TTC549 (cell line): ENCODE data around the gene CYTH4.
"Not testable (repeated sequence)": the region's sequence is repeated elsewhere in the genome, so short reads cannot be mapped to it uniquely, and the experiment has no call there.

Experiments used
- FAIRE-seq: peaks from 2 replicates; lab custom pipeline; 2012; peaks lifted over from hg19 to GRCh38; lab: Jason Lieb, UNC

CYTH4 gene

DNA sequence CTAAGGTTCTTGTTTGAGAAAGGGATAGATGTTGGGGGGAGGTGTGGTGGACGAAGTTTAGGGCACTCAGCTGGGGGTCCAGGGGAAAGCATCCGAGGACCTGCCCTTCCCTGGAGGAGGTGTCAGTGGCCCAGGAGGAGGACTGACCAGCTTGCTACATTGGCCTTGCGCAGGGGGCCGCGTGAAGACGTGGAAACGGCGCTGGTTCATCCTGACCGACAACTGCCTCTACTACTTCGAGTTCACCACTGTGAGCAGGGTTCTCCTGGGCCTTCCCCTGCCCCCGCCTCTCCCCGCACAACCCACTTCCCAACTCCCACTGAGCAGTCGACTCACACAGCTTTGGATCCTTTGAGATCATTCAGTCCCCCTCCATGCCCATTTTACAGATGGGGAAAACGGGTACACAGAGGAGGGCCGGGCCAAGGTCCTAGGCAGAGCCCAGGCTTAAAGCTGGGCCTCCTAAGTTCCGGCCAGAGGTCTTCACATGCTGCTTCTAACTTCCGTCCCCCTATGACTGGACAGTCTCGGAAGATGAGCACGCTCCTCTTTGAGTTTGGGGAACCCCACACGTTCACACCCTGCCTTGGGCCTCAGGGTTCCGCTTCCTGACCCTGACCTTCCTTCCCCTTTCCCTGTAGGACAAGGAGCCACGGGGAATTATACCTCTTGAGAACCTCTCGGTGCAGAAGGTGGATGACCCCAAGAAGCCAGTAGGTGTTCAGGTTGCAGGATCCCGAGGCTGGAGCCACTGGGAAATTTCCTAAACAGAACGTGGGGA lies 28.7 kb downstream of the CYTH4 start:
- FAIRE-seq: no peak

DNA sequence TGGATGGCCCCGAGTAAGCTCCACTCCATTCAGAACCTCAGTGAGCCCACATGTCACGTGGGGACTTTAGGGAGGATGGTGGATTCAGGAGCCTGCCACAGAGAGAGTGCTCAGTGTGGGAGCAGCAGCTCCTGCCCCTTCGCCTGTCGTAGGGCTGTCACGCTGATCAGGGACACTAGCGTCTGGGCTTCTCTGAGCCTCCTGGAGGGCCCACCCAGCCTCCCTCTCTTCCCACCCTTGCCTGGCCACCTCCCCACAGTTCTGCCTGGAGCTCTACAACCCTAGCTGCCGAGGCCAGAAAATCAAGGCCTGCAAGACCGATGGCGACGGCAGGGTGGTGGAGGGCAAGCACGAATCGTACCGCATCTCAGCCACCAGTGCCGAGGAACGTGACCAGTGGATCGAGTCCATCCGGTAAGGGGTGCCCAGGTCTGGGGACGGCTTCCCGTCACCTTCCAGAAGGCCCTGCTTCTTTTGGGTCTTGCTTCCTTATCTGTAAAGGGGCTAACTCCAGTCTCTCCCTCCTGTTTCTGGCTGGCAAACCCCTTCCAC lies 29.5 kb downstream of the CYTH4 start:
- no peak for FAIRE-seq

DNA sequence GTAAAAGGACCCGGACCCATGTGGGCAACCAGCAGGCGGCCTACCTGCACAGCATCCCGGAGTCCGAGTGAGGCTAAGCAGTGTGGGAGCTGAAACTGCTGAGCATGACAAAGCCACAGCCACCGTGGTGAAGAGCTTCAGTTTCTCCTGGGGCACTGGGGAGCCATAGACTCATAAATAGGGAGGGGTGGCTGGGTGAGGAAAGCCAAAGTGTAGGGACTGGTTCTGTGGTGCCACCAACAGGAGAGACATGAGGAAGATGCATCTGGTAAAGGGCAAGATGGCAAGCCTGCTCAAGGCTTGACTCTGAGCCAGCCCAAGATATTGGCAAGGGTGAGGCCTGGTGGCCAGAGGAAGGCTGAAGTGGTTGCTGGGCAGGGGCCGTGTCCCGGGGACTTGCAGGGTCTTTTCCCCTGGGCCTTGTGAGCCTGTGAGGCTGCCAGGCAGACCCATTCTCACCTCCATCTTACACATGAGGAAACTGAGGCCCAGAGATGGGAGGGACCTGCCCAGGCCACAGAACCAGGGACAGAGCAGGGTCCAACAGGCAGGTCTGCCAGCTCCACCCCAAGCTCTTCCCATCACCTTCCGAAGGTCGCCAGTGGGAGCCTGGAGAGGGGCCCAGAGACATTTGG lies 30.4 kb downstream of the CYTH4 start:
- FAIRE-seq: no peak

DNA sequence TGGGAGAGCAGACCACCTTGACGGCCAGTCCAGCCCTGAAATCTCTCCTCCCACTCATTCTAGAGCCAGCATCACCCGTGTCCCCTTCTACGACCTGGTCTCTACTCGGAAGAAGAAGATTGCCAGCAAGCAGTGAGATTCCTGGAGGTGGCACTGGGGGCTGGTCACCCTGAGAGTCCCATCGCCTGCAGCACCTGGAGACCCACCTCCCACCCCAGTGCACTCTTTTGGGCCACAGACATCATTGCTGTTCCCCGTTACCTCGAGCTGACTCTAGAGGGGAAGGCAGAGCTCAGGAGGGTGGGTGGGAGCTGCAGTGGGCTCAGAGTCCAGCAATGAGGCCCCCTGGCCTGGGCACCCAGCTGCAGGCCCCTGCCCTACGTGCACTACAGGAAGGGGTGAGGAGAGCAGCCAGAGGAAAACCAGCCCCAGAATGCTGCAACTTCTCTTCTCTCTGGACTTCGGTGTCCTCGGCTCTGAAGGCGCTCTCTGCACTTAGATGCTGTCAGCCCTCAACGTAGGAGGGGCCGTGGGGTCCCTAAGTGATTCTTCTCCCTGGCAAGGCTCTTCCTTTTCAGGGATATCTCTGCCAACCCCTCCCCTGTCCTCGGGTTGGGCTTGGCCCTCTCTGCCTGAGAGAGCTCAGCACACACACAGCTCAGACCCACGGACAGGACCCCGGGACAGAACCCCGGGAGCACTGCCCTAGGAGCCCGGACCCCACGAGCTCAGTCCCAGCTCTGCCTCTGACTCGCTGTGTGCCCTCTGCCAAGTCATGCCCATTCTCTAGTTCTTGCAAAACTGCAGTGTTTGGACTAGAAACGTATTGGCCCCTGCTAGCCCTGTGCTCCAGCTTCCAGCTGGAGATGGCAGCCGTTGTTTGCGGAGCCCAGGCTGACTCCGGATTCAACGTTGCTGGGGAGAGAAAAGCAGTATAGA lies 31.3 kb downstream of the CYTH4 start:
- FAIRE-seq: no peak

DNA sequence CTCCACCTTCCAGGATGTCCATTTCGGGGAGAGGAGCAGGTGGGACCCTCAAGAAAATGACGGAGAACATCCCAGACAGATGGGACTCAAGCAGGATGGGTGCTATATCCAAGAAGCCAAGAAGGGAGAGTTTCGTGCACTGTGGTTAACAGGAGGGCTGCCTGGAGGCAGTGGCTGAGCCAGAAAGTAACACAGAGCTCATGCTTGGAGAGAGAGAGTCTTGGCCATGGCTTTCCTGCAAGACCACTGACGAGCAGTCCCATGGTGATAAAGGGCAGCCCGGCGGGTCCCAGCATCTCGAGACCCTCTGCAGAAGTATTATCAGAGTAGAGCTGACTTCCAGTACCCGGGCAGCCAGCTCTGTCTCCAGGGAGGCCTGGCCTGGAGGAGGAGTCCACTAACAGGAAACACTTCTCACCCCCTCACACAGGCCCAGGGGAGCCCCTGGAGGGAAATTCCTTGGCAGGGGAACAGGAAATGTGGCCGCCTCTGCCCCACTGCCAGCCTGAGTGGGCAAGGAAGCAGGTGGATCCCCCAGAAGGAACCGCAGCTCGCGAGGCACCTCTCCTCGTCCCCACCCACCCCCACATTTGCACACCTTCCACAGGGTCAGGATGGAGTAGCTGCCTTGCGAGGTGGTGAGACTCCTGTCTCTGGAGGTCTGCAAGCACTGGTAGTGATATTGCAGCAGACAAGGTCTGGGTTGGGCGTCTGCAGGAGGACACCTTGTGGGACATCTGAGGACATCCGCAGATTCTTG lies 32.2 kb downstream of the CYTH4 start:
- FAIRE-seq: no peak

DNA sequence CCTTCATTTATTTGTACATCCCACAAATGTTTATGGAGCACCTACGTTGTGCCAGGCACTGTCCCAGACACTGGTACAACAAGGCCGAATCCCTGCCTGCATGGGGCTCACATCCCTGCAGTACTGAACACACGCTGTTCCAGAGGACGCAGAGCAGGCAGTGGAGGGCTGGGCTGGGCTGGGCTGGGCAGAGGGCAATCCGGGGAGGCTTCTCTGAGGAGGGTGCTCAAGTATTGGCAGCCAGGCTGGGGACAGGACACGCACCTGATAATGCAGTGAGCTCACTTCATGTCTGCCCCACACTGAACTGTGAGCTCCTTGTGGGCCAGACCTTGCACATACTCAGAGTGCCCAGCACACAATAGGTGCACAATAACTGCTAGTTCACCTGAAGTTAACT lies 34.1 kb downstream of the CYTH4 start:
- FAIRE-seq: no peak

DNA sequence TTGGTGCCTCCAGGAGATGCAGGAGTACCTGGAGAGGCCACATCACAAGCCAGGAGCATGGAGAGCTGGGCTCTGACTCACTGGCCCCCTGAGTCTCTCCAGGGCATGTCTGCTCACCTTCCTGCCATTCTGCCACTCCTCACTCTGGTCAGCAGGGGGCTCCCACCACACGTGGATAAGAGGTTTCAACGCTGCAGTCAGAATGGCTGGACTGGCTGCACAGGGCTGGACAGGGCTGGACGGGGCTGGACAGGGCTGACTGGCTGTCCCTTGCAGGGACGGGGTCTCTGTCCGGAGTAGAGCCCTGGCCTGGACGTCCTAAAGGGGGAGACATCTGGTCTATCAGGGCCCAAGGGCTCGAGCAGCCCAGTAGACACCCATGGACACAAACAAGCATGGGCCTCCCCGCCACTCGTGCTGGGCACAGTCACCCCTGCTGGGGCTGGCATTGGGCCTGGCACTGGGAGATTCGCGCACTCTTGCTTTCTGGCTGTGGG lies 34.6 kb downstream of the CYTH4 start:
- FAIRE-seq: no peak

DNA sequence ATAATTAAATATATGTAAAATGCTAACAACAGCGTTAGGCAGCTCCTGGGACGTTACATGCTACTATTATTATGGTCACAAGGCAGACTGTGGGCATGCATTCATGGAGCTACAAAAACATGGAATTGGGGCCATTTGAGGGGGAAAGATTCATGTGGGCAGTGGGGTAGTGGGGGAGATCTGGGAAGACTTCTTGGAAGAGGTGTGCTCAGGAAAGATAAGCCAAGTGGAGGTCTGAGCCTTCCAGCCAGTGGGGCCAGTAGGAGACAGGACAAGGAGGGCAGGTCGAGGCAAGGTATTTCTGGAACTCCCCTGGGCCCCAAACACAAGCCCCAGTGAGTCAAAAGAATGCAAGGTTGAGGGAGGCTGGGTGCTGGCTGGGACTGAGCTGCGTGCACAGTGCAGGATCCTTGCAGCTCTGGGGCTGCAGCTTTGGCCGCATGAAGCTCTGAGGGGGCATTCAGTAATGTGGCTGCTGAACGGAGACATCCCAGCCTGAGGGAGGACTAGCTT lies 35.4 kb downstream of the CYTH4 start:
- FAIRE-seq: no peak

DNA sequence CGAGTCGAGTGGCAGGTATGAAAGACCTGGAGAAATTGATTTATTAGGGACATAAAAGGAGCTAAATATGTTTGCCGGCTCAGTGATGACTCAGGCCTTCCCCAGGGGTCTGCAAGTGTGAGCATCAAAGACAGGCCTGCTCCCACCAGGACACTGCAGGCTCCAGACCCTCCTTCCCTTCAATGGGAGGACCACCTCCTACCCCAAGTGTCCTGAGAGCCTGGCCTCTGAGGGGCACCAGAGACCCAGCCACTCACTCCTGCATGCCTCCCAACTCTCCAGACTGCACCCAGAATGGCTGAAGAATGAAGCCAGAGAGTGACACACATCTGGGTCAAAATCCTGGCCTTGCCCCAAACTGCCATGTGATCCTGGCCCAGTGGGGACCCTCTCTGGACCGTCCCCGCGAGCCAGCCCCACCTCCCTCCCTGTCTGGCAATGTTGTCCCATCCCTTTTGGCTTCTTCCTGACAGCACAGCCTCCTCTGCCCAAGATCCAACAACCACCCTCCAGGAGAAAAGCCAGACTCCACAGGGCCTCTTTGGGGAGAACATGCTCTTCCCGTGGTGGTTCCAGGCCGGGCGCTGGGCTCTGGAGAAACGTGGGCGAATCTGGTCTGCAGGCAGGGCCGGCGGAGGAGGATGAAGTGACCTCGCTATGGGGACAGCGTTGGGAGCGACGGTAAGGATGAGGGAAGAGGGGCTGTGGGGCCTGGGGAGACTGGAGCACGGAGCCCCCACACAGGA lies 36.2 kb downstream of the CYTH4 start:
- no peak for FAIRE-seq

DNA sequence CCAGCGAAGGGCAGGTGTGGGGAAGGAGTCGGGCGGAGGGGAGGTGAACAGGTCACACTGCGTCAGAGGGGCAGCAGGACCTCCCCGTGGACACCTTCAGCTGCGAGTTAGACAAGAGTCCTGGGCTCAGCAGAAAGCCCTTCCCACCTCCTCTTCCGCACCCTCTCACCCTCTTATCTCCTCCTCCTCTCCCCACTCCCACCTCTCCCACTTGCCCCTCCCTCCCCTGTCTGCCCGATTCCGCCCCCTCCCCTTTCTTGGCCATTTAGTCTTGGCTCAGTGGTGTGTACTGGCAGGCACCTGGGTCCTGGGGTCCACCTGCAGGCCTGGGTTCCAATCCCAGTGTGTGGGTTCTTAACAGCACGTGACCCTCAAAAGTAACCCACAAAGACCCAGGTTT lies 37.2 kb downstream of the CYTH4 start:
- no peak for FAIRE-seq

DNA sequence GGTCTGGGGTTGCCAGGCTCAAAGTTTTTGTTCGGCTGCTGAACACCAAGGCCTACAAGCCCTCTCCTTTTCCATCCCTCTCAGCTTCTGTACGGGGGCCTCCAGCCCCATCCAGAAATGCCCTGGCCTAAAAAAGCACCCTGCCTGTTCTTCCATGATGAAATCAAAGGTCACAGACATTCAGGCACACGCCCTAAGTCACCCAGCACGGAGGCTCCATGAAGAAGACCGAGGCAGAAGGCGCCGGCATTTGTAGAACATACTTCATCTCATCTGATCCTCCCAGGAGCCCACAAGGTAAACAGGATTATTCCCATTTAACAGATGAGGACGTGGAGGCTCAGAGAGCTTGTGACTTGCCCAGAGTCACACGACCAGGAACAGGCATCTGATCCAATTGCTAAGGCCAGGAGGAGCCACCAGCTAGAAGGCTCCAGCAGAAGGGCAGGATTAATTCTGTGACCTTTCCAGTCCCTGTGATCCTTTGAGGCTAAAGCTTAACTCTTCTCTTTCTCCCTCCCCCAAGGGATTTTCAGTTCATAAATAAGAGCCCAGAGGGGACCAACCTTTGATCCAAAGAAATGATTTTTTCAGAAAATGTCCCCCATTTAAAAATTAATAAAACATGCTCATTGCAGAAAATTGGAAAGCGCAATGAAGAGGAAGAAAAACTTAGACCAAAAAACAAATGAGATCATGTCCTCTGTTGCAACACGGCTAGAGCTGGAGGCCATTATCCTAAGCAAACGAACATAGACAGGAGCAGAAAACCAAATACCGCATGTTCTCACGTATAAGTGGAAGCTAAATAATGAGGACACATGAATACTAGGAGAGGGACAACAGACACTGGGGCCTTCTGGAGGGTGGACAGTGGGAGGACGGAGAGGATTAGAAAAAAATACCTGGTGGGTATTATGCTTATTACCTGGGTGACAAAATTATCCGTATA lies 38.7 kb downstream of the CYTH4 start:
- FAIRE-seq: no peak

DNA sequence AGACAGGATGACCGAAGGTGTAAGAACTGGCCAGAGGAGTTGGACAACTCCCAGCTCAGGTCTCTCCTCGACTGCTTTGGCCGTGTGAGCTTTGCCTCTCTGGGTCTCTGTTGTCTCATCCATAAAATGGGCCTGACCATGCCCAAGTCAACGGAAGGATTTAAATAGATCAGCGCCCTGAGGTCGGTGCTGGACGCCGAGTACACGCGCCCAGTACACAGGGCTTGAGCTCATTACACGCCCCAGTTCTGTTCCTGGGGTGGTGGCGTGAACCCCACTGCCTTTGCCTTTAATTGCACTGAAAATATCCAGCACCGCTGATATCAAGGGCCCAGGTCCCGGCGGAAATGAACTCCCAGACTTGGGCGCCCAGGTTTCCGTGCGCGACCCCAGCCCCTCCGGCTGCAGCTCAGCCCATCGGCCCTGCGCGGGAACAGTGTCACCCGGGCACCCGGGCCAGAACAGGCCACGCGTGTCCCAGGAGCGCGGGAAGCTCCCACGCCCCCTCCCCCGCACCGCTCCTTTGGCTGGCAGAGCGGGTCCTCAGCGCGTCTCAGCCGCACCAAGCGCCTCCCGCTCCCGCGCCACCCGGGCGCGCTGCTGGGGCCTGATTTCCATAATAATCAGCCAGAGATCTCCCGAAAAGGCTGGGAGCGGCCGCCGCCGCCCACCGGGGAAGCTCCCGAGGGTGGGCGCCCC lies 42.2 kb downstream of the CYTH4 start:
- no peak for FAIRE-seq

DNA sequence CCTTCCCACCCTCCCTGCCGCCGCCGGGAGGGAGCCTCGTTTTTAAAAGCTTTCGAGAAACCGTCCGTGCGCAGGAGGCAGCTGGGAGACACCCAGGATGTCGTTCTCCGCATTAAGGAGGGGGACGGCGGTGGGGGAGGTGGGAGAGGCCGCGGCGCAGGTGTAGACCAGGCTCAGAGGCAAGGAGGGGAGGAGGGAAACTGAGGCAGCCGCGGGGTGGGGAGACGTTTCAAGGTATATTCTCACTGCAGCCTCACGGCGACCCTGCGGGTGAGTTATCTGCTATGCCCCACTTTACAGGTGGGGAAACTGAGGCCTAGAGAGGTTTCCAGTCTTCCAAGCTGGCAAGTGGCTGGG lies 42.7 kb downstream of the CYTH4 start:
- no peak for FAIRE-seq

DNA sequence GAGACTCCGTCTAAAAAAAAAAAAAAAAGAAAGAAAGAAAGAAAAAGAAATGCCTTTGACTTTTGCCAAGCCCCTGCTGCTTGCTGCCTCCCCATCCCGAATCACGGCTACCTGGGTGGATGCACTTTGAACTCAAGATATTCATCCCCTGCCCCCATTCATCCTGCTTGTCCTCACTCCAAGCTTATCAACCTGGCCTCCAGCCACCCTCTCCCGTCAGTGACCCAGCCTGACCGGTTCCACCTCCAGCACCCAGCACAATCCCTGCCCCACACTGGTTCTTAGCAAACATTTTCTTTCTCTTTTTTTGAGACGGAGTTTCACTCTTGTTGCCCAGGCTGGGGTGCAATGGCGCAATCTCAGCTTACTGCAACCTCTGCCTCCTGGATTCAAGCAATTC lies 44.4 kb downstream of the CYTH4 start:
- no peak for FAIRE-seq

DNA sequence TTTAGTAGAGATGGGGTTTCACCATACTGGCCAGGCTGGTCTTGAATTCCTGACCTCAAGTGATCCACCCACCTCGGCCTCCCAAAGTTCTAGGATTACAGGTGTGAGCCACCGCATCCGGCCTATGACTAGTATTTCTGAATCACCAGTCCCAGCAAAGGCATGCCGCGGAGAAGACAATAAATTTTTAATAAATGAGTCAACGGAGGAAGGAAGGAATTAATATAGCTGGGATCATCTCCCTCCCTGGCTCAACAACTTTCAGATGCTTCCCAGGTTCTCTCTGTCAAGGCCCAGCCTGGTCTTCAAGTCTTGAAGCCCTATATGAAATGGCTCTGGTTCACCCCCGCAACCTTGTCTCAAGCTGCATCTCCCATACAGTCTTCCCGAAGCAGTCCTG lies 45.7 kb downstream of the CYTH4 start:
- no peak for FAIRE-seq

DNA sequence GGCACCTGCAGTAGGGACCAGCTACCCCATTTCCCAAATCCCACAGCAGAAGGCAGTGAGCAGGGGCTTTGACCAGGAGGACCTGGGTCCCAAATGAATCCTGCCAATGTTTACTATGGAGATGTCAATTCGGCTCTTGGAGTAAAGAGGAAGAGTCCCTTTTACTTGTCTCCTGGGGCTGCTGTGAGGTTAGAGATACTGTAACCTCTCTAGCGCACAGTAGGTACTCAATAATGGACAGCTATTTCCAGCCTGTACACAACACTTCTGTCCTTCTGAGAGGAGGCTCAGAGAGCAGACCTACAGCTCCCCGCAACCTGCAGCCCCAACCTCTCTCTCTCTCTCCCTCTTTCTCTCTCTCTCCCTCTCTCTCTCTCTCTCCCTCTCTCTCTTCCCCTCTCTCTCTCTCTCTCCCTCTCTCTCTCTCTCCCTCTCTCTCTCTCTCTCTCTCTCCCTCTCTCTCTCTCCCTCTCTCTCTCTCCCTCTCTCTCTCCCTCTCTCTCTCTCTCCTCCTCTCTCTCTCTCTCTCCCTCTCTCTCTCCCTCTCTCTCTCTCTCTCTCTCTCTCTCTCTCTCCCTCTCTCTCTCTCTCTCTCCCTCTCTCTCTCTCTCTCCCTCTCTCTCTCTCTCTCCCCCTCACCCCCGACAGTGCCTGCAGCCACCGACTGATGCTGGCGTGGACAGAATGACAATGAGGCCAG lies 46.4 kb downstream of the CYTH4 start:
- not testable (repeated sequence) for FAIRE-seq

DNA sequence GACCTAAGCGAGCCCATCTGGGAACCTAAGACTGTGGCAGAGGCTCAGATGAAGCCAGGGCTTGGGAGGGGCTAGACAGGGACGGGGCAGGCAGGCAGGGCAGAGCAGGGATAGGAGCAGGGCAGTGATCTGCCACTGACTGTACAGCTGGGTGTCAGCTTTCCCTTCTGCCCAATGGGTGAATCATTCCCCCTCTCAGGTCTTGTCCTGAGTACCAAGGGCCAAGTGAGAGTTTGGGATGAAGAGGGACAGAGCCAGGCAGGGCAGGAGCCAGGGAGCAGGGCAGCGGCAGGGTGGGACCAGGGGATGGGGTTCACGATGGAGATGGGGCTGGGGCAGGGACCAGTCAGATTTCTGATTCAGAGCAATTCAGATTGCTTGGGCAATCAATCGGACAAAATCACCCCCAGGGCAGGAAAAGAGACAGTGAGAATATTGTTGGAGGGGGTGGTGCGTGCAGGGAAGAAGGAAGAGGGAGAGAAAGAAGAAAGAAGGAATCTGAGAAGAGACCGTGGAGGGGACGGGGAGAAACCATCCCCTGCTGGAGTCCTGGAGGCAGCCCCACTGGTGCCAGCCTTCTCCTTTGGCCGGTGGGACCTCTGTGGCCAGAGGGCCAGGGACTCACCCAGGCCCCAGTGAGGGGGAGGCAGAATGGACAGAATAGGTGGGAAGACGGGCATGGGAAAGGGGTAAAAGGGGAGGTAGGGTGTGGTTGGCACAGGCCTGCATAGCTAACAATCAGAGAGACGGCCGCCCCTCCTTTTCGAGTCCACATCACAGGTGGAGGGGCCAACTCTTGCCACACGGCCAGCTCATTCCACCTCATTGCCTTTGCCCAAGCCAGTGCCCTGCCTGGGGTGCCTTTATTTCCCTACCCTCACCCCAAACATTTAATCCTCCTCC lies 47.2 kb downstream of the CYTH4 start:
- FAIRE-seq: no peak
